Astrocyte of the cerebellum (primary cell): Measurements from ENCODE around the gene TXNDC8.

Source experiments
- DNase-seq: peaks from one replicate; pipeline ENCODE4 v3.0.0-alpha.2; 2011; ENCODE audit warnings: low read depth
- H3K4me3 ChIP-seq: 2 replicates; pipeline ENCODE4 v1.5.1; 2011; ENCODE audit warnings: mild to moderate bottlenecking, low read depth, low read length, moderate library complexity
- CTCF ChIP-seq: IDR thresholded peaks from 2 replicates; pipeline ENCODE4 v1.5.1; 2012; ENCODE audit warnings: low read length, low read depth, moderate library complexity, mild to moderate bottlenecking; ENCODE audit errors: missing control alignments
- in situ Hi-C: cut with HindIII; loops from 2 replicates; pipeline ENCODE4 v1.10.0; 2017; ENCODE audit warnings: low sequenced_read_pairs

Gene TXNDC8

GRCh38 chr9:110260911-110261310 lies 76.8 kb downstream of the TXNDC8 start:
- no peak overlapping the region for H3K4me3 ChIP-seq
- no peak for TF ChIP-seq CTCF
- DNase-seq, result no peak
- in situ Hi-C loops, result no loop called here

GRCh38 chr9:110259566-110259965 lies 78.1 kb downstream of the TXNDC8 start:
- TF ChIP-seq CTCF, result no peak
- in situ Hi-C loops, result no loop called here
- no peak overlapping the region for H3K4me3 ChIP-seq
- no peak for DNase-seq

GRCh38 chr9:110258690-110259091 lies 79.0 kb downstream of the TXNDC8 start:
- in situ Hi-C loops, result no loop called here
- DNase-seq, result no peak
- no peak for TF ChIP-seq CTCF
- no peak overlapping the region for H3K4me3 ChIP-seq

GRCh38 chr9:110257956-110258355 lies 79.7 kb downstream of the TXNDC8 start:
- H3K4me3 ChIP-seq, result no peak overlapping the region
- no peak for TF ChIP-seq CTCF
- in situ Hi-C loops, result no loop called here
- DNase-seq, result no peak

- peak overlapping the region; percentile 84 for H3K4me3 ChIP-seq
- no peak for DNase-seq
- TF ChIP-seq CTCF, result no peak
- in situ Hi-C loops, result no loop called here
These were observed 80.4 kb downstream of the TXNDC8 start for GRCh38 chr9:110257097-110257841.

- peak; percentile 67 for DNase-seq
- in situ Hi-C loops, result no loop called here
- no peak for TF ChIP-seq CTCF
- peak within 1 kb of the TSS; percentile 84 for H3K4me3 ChIP-seq
These were observed 81.1 kb downstream of the TXNDC8 start, which contains the start of gene TXN for GRCh38 chr9:110256380-110257096. TXN (minus strand) TSS chr9:110256507; CDS start chr9:110256435, 72 bp downstream.
